GM12865 (cell line): ENCODE measurements around the gene UTS2R.

Experiments
- DNase-seq: peaks from one replicate; pipeline ENCODE4 v3.0.0; 2010; ENCODE audit warnings: low read depth
- H3K4me3 ChIP-seq: 2 replicates; pipeline ENCODE4 v1.5.1; 2011; ENCODE audit warnings: mild to moderate bottlenecking, low read depth, low read length, control low read depth
- TF ChIP-seq, protein P1 (sequence below): IDR thresholded peaks from 2 replicates; pipeline ENCODE4 v1.5.1; 2011; ENCODE audit warnings: low read length, control low read depth, low read depth, inconsistent platforms; ENCODE audit not compliant: insufficient read depth; ENCODE audit errors: missing control alignments

UTS2R gene

DNA sequence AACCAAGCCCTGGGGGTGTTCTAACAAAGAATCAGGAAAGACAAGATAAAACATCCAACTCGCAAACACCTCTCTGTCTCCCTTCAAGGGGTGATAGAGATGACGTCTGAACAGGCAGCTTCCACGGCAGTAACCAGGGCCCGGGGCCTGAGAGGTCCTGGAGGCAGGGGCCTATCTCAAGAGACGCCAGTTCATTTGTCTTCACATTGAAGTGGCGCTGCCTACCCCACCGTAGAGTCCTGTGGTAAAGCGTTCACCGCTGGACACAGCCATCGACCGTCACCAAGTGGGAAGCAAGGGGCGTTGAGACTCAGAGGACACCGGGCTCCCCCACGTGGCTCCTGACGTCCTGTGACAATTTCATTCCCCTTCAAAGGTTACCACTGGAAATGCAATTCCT lies 21.4 kb downstream of the UTS2R start:
- DNase-seq: no peak
- H3K4me3 ChIP-seq: no peak overlapping the region
- TF ChIP-seq, protein P1, sequence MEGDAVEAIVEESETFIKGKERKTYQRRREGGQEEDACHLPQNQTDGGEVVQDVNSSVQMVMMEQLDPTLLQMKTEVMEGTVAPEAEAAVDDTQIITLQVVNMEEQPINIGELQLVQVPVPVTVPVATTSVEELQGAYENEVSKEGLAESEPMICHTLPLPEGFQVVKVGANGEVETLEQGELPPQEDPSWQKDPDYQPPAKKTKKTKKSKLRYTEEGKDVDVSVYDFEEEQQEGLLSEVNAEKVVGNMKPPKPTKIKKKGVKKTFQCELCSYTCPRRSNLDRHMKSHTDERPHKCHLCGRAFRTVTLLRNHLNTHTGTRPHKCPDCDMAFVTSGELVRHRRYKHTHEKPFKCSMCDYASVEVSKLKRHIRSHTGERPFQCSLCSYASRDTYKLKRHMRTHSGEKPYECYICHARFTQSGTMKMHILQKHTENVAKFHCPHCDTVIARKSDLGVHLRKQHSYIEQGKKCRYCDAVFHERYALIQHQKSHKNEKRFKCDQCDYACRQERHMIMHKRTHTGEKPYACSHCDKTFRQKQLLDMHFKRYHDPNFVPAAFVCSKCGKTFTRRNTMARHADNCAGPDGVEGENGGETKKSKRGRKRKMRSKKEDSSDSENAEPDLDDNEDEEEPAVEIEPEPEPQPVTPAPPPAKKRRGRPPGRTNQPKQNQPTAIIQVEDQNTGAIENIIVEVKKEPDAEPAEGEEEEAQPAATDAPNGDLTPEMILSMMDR: no peak

- no peak for DNase-seq
- TF ChIP-seq, protein P1: no peak
- H3K4me3 ChIP-seq: no peak overlapping the region
Measured at GRCh38 chr17:82394278-82394677, 22.7 kb downstream of the UTS2R start.

GRCh38 chr17:82396601-82397435 lies 25.3 kb downstream of the UTS2R start:
- TF ChIP-seq, protein P1: no peak
- no peak for DNase-seq
- no peak overlapping the region for H3K4me3 ChIP-seq

- DNase-seq: no peak
- no peak overlapping the region for H3K4me3 ChIP-seq
- TF ChIP-seq, protein P1: no peak
Measured at GRCh38 chr17:82397449-82398335, 26.1 kb downstream of the UTS2R start.

- TF ChIP-seq, protein P1: no peak
- DNase-seq: no peak
Measured at GRCh38 chr17:82399041-82399441, 27.5 kb downstream of the UTS2R start.

DNA sequence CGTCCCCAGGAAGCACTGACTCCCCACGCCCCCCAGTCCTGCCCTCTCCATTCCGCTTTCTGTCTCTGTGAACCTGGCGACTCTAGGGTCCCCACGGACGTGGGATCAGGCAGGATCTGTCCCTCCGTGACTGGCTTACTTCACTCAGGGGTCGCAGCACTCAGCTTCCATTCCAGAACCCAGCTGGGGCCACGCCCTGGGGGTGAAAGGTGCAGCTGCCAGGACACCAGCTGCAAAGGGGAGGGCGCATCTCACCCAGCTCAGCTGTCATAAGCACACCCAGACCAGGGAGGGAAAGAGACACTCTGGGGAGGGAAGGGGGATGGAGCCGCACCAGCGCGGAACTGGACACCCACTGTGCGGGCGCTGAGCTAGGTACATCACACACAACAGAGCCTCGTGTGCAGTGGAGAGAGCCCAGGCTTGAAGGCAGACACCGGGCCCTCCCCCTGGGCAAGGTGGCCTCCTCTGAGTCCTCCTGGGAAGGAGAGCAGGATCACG lies 28.1 kb downstream of the UTS2R start:
- DNase-seq: no peak
- TF ChIP-seq, protein P1: no peak
- no peak overlapping the region for H3K4me3 ChIP-seq

More at GRCh38 chr17:82399041-82399441, 27.5 kb downstream of the UTS2R start:
- H3K4me3 ChIP-seq: no peak overlapping the region
